CD4-positive, alpha-beta T cell treated with Interleukin-6 for 4 hours (primary cell): ENCODE measurements around the gene SEMA6B.
"Not testable (repeated sequence)": the region's sequence is repeated elsewhere in the genome, so short reads cannot be mapped to it uniquely, and the experiment has no call there.

ENCODE experiments used
- DNase-seq: peaks from one replicate; pipeline ENCODE4 v3.0.0-alpha.2; 2020; ENCODE audit warnings: mixed read lengths

SEMA6B gene

GRCh38 chr19:4570402-4570801 is 10.9 kb upstream of the SEMA6B start:
- no peak for DNase-seq

GRCh38 chr19:4568886-4569285 is 9.4 kb upstream of the SEMA6B start:
- no peak for DNase-seq

GRCh38 chr19:4567584-4568071 is 8.1 kb upstream of the SEMA6B start:
- peak; percentile 64 for DNase-seq

GRCh38 chr19:4566402-4567051 is 7.0 kb upstream of the SEMA6B start:
- DNase-seq: no peak

GRCh38 chr19:4563562-4563961 is 4.1 kb upstream of the SEMA6B start:
- DNase-seq: not testable (repeated sequence)

- not testable (repeated sequence) for DNase-seq
These were observed 2.6 kb upstream of the SEMA6B start for GRCh38 chr19:4562085-4562484.

- DNase-seq: peak; percentile 45
These were observed 1.2 kb downstream of the SEMA6B start for GRCh38 chr19:4557971-4558941.

- DNase-seq: peak; percentile 24
These were observed 2.1 kb downstream of the SEMA6B start for GRCh38 chr19:4557144-4557970.

GRCh38 chr19:4556597-4557127 is 2.8 kb downstream of the SEMA6B start:
- DNase-seq: no peak

GRCh38 chr19:4555657-4556561 is 3.6 kb downstream of the SEMA6B start:
- no peak for DNase-seq

GRCh38 chr19:4554717-4555116 is 4.8 kb downstream of the SEMA6B start:
- no peak for DNase-seq

GRCh38 chr19:4553775-4554174 is 5.7 kb downstream of the SEMA6B start:
- no peak for DNase-seq

GRCh38 chr19:4553092-4553695 is 6.3 kb downstream of the SEMA6B start:
- no peak for DNase-seq

- DNase-seq: no peak
These were observed 7.0 kb downstream of the SEMA6B start for GRCh38 chr19:4552525-4552819.

GRCh38 chr19:4550479-4551050 is 8.9 kb downstream of the SEMA6B start:
- DNase-seq: no peak

- DNase-seq: no peak
These were observed 9.5 kb downstream of the SEMA6B start for GRCh38 chr19:4550018-4550417.

GRCh38 chr19:4548238-4548584 is 11.3 kb downstream of the SEMA6B start:
- no peak for DNase-seq

GRCh38 chr19:4547303-4548237 is 11.9 kb downstream of the SEMA6B start:
- peak; percentile 5 for DNase-seq

GRCh38 chr19:4543842-4544647 is 15.4 kb downstream of the SEMA6B start:
- no peak for DNase-seq
